GM15510 (cell line): ENCODE results near the gene MTX3.

Experiments used
- POLR2A ChIP-seq: IDR thresholded peaks from 3 replicates; pipeline ENCODE4 v1.6.1; 2011; ENCODE audit warnings: borderline replicate concordance; ENCODE audit not compliant: insufficient read length; ENCODE audit errors: extremely low read depth

MTX3 gene

DNA sequence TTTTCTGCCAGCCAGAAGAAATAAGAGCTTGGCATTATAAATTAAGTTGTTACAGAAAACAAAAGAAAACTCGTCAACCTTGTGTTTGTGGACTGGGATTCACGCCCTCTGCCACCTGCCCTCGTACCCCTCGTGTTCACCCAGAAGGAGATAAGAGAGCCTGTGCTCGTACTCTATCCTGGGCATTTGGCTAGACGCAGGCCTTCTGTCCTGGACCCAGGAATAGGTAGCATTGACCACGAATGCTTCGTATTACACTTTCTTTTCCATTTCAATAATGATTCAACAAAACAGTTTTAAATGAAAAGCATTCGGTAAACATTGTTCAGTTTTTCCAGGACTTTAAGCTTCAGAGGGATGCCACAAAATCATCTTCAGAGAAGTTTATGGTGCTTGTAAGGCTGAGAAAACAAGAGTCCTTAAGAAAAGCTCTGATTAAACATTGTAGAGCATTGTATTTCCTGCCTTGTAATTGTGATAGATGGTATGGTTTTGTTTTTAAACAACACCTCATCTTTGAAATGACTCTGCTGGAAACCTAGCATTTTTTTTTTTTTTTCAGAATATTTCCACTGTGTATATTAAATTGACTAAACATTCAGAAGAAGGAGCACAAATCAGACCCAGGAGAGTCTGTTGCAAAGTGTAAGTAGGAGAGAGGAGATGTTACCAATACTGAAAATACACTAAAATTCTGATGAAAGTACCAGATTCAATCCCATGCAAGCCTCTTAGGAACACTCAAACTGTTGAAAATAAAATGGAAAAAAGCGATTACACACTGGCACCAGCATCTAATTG is 27.6 kb downstream of the MTX3 start:
- TF ChIP-seq POLR2A = no peak

DNA sequence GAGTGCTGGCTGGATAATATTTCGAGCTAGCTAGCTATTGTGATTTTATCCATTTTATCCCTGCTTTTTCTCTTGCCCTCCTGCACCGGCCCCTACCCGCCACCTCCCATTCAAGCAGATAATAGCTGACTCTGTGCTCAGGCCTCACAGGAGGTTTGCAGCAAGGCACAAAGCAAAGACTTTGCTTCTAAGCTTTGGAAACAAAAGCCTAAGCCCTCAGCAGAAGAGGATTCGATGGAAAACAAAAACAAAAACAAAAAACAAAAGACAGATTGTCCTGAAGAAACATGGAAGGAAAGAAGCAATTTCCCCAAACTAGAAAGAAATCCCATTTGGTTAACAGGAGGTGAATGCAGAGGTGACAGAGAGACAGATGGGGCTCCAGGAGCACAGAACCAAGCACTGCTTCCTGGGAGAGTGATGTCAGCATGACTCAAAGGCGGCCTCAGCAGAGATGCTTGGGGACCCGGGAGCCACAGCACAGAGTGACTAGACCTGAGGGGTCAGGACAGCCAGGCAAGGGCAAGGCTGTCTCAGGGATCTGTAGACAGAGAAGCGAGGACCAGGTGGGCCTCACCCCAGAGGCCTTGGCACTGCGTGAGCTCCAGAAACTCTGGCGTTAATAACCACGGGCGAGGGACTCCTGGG is 28.4 kb downstream of the MTX3 start:
- no peak for TF ChIP-seq POLR2A

DNA sequence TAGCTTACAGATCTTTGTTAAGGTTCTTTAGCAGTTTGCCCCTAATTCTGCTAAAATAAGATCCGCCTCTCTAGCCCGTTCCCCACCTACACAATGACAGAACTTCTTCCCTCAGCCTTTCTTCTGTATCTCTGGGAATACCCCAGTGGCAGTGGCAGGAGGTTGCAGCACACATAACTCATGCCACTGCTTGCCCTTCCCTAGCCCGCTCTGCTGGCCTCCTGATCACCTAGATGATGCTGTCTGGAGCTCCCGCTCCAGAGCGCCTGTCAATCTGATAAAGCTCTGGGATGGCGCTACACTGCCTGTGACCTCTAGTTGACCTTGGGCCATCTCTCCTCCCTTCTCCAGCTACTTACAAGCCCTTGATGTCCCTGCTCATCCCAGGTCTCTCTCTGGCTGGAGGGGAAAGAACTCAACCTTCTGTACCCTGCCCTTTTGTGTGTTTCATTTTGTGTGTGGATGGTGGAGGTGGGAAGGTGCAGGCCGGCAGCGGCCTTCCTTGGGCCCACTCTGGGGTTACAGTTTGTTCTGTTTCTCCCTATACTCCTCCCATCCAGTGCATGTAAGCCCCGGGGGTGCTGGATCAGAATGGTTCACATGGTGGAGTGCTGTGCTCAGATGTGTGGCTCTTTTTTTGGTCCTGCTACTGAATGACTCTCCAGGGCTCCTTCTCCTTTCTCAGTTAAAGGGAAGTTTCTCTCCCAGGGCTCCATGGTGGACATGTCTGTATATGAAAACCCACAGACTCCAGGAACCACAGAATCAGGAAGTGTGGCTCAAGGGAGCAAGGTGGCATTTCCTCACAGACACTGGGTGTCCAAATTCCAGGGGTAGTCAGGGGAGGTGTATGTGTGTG is 29.1 kb downstream of the MTX3 start:
- no peak for TF ChIP-seq POLR2A

DNA sequence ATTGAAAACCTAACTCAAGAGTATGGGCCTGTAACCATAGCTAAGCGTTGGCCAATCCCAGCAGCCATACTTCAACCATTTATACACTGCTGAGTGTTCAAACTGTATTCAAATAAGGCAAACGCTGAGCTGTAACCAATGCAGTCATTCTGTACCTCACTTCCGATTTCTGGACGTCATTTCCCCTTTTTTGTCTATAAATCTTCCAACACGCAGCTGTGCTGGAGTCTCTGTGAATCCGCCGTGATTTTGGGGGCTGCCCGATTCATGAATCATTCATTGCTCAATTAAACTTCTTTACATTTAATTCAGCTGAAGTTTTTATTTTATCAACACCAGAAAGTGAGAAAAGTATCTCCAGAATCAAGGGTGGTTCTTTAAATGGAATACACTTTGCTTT is 31.7 kb downstream of the MTX3 start:
- TF ChIP-seq POLR2A = no peak

DNA sequence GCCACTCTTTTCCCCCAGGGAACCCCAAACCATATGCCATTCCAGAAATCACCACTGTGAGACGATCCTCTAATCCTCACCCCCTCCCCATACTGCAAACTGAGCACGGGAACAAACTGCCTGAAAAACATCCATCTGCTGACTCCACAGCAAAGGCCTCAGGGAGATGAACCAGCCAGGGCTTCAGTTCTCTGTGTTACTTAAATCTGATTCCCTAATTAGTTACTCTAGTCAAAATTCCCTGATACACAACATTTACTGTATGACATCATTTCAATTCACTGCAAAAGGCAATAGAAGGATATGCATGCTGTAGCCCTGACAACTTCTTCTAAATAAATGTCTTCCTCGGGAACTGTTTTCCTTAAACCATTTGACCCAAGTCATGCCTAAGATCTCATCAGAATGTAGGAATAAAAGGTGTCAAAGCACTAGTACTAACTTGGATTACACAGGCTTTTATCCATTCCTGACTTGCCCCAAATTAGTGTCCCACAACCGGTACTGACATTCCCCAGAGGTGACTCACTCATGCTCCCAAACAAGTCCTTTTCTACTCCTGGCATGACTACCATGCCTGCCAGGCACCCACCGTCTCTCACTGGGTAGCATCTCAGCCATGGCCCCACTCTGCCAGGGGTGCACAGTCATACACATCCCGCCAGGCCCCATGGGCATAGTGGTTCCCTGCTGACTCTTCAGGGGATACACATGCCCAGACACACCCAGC is 35.0 kb downstream of the MTX3 start:
- TF ChIP-seq POLR2A = no peak

DNA sequence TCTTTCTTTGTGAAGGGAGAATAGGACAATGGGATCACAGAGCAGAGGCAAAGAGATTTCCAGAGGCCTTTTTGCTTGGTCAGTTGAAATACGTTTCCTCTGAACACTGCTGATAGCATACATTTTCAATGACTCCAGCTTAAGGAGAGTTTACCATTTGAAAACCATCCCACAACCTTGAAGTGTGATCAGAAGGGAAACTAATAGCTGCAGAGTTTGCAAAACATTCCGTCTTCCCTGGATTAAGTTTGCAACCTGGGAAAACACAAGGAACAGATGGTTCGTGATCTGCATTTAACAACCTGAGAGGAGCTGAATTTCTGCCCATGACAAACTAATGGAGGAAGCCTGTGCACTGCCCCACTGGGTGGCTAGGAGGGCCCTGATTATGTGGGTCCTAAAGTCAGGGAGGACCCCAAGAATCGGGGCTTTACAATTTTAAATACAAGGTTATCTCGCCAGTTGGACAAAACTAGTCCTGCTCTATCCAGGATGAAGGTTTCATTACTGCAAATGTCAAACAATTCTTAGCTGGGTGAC is 35.6 kb downstream of the MTX3 start:
- TF ChIP-seq POLR2A = no peak

GRCh38 chr5:79954620-79955019 is 36.4 kb downstream of the MTX3 start:
- no peak for TF ChIP-seq POLR2A

GRCh38 chr5:79947567-79947966 is 43.5 kb downstream of the MTX3 start:
- no peak for TF ChIP-seq POLR2A

- no peak for TF ChIP-seq POLR2A
These were observed 52.6 kb downstream of the MTX3 start for GRCh38 chr5:79938468-79938867.

DNA sequence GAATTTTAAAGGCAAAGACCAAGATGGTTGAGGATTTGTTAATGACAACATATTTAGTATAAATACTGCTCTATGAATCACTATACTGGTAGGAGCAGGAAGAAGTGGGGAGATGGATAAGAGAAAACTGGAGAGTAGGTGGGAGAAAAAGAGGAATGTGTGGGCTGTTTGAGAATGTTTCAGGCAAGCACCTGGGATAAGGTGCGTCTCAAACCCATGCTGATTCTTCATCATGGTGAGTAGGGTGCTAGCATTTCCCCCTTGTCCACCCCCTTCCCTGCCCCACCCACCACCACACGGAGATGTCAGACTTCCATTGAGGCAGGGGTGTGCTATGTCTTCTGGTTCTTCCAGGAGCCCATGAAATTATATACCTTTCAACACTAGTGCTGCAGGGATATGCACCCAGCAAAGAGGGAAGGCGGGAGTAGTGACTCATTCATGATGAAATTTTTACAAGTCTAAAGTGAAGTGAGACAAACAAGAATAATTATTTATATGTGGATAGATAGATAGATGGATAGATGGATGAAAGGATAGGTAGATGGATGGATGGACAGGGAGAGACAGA is 54.3 kb downstream of the MTX3 start:
- TF ChIP-seq POLR2A = no peak

GRCh38 chr5:79936002-79936645 is 54.9 kb downstream of the MTX3 start:
- no peak for TF ChIP-seq POLR2A

DNA sequence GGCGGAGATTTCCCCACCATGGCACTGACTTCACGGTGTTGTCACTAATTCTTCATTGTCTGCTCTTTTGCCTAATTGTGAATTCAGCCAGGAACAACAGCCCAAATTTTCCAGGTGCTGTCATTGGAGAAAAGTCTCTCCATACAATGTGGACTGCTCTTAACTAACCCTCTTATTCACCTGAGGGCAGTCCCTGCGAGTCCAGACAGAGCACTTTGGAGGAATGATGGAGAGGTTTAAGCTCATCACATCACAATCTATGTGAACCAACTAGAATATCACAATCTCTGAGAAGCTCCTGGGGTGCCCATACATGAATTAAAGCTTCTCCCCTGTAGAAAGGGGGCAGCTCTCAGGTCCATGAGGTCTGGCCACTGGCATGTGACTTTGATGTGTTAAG is 56.4 kb downstream of the MTX3 start:
- TF ChIP-seq POLR2A = no peak
